GM08714 (cell line): ENCODE results near the gene OR2T2.
A peak's percentile ranks its signal among the peaks of the same experiment; 100 is the strongest.
"Not testable (repeated sequence)": the region's sequence is repeated elsewhere in the genome, so short reads cannot be mapped to it uniquely, and the experiment has no call there.

ENCODE experiments used
- H3K4me3 ChIP-seq: fragments of 200-500 bp; sonication (Bioruptor generic); 2 replicates; pipeline ENCODE4 v1.5.1; 2014; ENCODE audit warnings: mild to moderate bottlenecking, low read length, inconsistent platforms
- ZNF274 ChIP-seq: IDR thresholded peaks from 2 replicates; pipeline ENCODE4 v1.6.1; 2012; ENCODE audit warnings: mild to moderate bottlenecking, low read depth, low read length

OR2T2 gene

GRCh38 chr1:248449821-248450465 is 4.5 kb downstream of the OR2T2 start:
- peak overlapping the region; percentile 53; the same call in 1 of the 2 replicates for H3K4me3 ChIP-seq

- H3K4me3 ChIP-seq = not testable (repeated sequence)
Observed at GRCh38 chr1:248450466-248451145, 5.2 kb downstream of the OR2T2 start.

GRCh38 chr1:248453619-248454018 is 8.2 kb downstream of the OR2T2 start:
- not testable (repeated sequence) for H3K4me3 ChIP-seq

GRCh38 chr1:248455045-248455444 is 9.6 kb downstream of the OR2T2 start:
- H3K4me3 ChIP-seq = not testable (repeated sequence)

GRCh38 chr1:248456635-248457034 is 11.2 kb downstream of the OR2T2 start:
- not testable (repeated sequence) for H3K4me3 ChIP-seq

- not testable (repeated sequence) for H3K4me3 ChIP-seq
Observed at GRCh38 chr1:248459117-248459516, 13.7 kb downstream of the OR2T2 start.

GRCh38 chr1:248471154-248471553 is 25.7 kb downstream of the OR2T2 start:
- TF ChIP-seq ZNF274 = no peak
- H3K4me3 ChIP-seq = no peak overlapping the region

- not testable (repeated sequence) for H3K4me3 ChIP-seq
Observed at GRCh38 chr1:248472111-248472510, 26.7 kb downstream of the OR2T2 start.

- not testable (repeated sequence) for H3K4me3 ChIP-seq
Observed at GRCh38 chr1:248473051-248473450, 27.6 kb downstream of the OR2T2 start, which contains the start of gene OR2T3. OR2T3 (plus strand) TSS chr1:248473351; CDS start chr1:248473351, 0 bp downstream.

GRCh38 chr1:248475660-248476059 is 30.2 kb downstream of the OR2T2 start:
- not testable (repeated sequence) for H3K4me3 ChIP-seq

- peak overlapping the region; percentile 36; the same call in 1 of the 2 replicates for H3K4me3 ChIP-seq
Observed at GRCh38 chr1:248481686-248482579, 36.5 kb downstream of the OR2T2 start.

GRCh38 chr1:248488289-248488688 is 42.9 kb downstream of the OR2T2 start, which contains the start of gene OR2T5:
OR2T5 (plus strand) TSS chr1:248488589; CDS start chr1:248488589, 0 bp downstream.
- not testable (repeated sequence) for H3K4me3 ChIP-seq

GRCh38 chr1:248496661-248497060 is 51.2 kb downstream of the OR2T2 start:
- not testable (repeated sequence) for H3K4me3 ChIP-seq

- H3K4me3 ChIP-seq = not testable (repeated sequence)
Observed at GRCh38 chr1:248500305-248501035, 55.0 kb downstream of the OR2T2 start.
